Kidney epithelial cell (primary cell): ENCODE results near the gene ABT1. TPM values are rescaled to one million over a fixed set of nuclear protein-coding genes. Genes with fewer than 3 reads are reported as not detected.

Source experiments
- DNase-seq: peaks from one replicate; pipeline ENCODE4 v3.0.0-alpha.2; 2010; ENCODE audit warnings: low read depth
- H3K27me3 ChIP-seq: 2 replicates; pipeline ENCODE4 v1.6.0; 2011; ENCODE audit warnings: low read length; ENCODE audit not compliant: control insufficient read depth, insufficient read depth
- H3K36me3 ChIP-seq: 2 replicates; pipeline ENCODE4 v1.5.1; 2011; ENCODE audit warnings: low read length; ENCODE audit not compliant: control insufficient read depth, insufficient read depth
- H3K4me3 ChIP-seq: 2 replicates; pipeline ENCODE4 v1.5.1; 2011; ENCODE audit warnings: low read depth, mild to moderate bottlenecking, control low read depth, low read length
- CTCF ChIP-seq: IDR thresholded peaks from 2 replicates; pipeline ENCODE4 v1.5.1; 2011; ENCODE audit warnings: mild to moderate bottlenecking, moderate library complexity, low read length, control low read depth, inconsistent platforms; ENCODE audit not compliant: insufficient read depth, poor library complexity, severe bottlenecking
- total RNA-seq: library from RNA; depleted of rRNA; stranded (reverse); fragments of >200 nt; gene quantifications from 2 replicates; pipeline ENCODE4 v1.2.3, GENCODE V29; 2015

The ABT1 gene
- total RNA-seq, 1 donor from 2014 or later = 20.7 TPM

GRCh38 chr6:26604797-26605196, 8.0 kb downstream of the ABT1 start:
- H3K36me3 ChIP-seq = no peaks in the 10 kb centered on the region
- H3K4me3 ChIP-seq = no peak overlapping the region
- no peak for DNase-seq
- no peak for TF ChIP-seq CTCF
- H3K27me3 ChIP-seq = no peaks in the 10 kb centered on the region

- peak; percentile 88 for TF ChIP-seq CTCF
- Histone ChIP-seq H3K36me3 (no peaks in the 10 kb centered on the region), H3K27me3 (peaks cover 6% of the 10 kb centered on the region), H3K4me3 (no peak overlapping the region)
- no peak for DNase-seq
Observed at GRCh38 chr6:26607434-26608230, 10.9 kb downstream of the ABT1 start.

GRCh38 chr6:26609463-26609862, 12.7 kb downstream of the ABT1 start:
- DNase-seq = no peak
- H3K4me3 ChIP-seq = no peak overlapping the region
- H3K36me3 ChIP-seq = no peaks in the 10 kb centered on the region
- TF ChIP-seq CTCF = no peak
- peaks cover 24% of the 10 kb centered on the region for H3K27me3 ChIP-seq

DNA sequence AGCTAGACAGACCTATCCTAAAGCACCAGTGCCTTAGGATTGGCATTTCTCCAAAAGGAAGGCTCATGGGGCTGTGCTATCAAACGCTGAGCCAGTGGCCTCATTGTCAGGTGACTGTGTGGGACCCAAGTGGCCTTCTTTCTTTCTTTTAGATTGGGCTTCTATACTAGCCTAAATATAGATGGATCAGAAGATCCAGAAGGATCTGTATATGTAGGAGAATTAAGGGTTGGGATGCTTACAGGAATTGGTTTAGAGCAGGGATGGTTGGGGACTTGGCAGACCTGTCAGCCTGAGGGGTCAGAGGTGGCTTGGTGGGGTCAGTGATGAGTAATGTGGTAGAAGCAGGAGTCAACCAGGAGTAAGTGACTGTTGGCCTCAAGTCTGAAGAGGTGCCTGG, 14.8 kb downstream of the ABT1 start:
- Histone ChIP-seq H3K4me3 (no peak overlapping the region), H3K36me3 (no peaks in the 10 kb centered on the region), H3K27me3 (peaks cover 28% of the 10 kb centered on the region)
- no peak for TF ChIP-seq CTCF
- no peak for DNase-seq

GRCh38 chr6:26613201-26613600, 16.4 kb downstream of the ABT1 start:
- Histone ChIP-seq H3K27me3 (peaks cover 28% of the 10 kb centered on the region), H3K36me3 (no peaks in the 10 kb centered on the region), H3K4me3 (no peak overlapping the region)
- no peak for DNase-seq
- TF ChIP-seq CTCF = no peak
